Measurements from ENCODE around the gene UPB1. TPM values are rescaled to one million over a fixed set of nuclear protein-coding genes. Genes with fewer than 3 reads are reported as not detected.

Gene UPB1
- 0.44 and 0.47 TPM in 2 replicates for total RNA-seq (2014; rRNA removed; shearing (Covaris generic))

- no peaks in the 10 kb centered on the region for H3K36me3 ChIP-seq
- H3K9me3 ChIP-seq (replicated peaks) = no peaks in the 10 kb centered on the region
- H3K4me3 ChIP-seq = no peak within 1 kb of the TSS
- no peak for DNase-seq (ENCODE audit: low read depth in 1 of 2, low spot score in 2 of 2)
- no peak within 1 kb of the TSS for H3K27ac ChIP-seq
- H3K4me1 ChIP-seq (replicated peaks) = no peaks in the 10 kb centered on the region
- H3K27me3 ChIP-seq (replicated peaks) = no peaks in the 10 kb centered on the region
Observed at GRCh38 chr22:24494528-24495364, at the start of gene UPB1. Gene UPB1, plus strand, starts transcription at chr22:24495332. Its CDS starts 72 bp downstream, at chr22:24495404.

DNA sequence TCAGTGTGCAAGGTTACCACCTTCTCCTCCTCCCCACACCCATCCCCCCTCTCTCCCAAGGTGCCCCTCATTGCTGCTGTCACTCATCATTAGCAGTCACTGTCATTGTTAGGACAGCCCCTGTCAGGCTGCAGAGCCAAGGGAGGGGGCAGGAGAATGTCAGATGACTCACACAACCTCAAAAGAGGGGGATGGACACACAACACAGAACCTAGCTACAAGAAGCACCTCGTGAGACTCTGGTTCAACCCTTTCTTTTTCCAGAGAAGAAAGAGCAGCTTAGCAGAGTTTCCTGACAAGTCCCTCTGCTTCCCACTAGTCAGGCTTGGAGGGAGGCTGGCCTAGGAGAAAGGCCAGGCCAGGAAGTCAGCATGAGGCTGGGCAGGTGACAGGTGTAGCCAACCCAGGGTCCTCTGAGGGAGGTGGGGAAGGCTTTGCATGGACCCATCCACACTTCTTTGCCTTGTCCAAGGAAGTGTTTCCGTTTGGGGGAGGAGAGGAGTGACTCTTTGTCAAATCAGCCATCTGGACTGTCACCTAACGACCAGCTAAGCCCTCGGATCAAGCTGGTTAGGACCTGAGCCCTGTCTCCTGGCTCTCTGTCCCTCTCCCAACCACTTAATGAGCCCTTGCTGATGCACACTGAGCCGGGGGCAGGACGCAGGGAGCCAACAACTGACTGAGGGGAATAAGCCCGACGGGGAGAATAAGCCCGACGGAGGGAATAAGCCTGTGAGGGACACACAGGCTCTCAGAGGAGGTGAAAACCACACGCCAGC lies 49.5 kb upstream of the UPB1 start:
- Histone ChIP-seq H3K36me3 (no peaks in the 10 kb centered on the region), H3K4me1 (replicated peaks) (peaks cover 10% of the 10 kb centered on the region), H3K27me3 (replicated peaks) (no peaks in the 10 kb centered on the region), H3K27ac (no peak overlapping the region), H3K9me3 (replicated peaks) (no peaks in the 10 kb centered on the region), H3K4me3 (no peak overlapping the region)
- DNase-seq (ENCODE audit: low read depth in 1 of 2, low spot score in 2 of 2) = no peak

DNA sequence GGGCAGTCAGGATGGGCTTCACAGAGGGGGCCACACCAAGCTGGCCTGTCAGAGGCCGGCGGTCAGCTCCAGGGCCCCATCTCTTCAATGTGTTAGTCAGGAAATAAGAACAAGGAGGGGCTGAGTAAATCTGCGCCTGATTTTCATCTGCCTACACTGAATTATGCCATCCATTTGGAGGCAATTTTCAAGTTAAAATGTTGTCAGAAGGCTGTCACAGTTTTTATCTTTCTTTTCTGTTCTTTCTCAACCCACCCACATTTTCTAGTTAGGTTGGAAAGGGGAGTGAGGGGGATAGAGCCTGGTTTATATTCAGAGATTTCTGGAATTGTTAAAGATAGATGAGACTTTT lies 48.9 kb upstream of the UPB1 start:
- DNase-seq (ENCODE audit: low read depth in 1 of 2, low spot score in 2 of 2) = no peak
- Histone ChIP-seq H3K27me3 (replicated peaks) (no peaks in the 10 kb centered on the region), H3K27ac (no peak overlapping the region), H3K36me3 (no peaks in the 10 kb centered on the region), H3K4me1 (replicated peaks) (peaks cover 10% of the 10 kb centered on the region), H3K9me3 (replicated peaks) (no peaks in the 10 kb centered on the region), H3K4me3 (no peak overlapping the region)

GRCh38 chr22:24450610-24451009 lies 44.5 kb upstream of the UPB1 start:
- Histone ChIP-seq H3K27me3 (replicated peaks) (no peaks in the 10 kb centered on the region), H3K27ac (no peak overlapping the region), H3K4me1 (replicated peaks) (peaks cover 4% of the 10 kb centered on the region), H3K4me3 (no peak overlapping the region), H3K9me3 (replicated peaks) (no peaks in the 10 kb centered on the region), H3K36me3 (no peaks in the 10 kb centered on the region)
- DNase-seq (ENCODE audit: low read depth in 1 of 2, low spot score in 2 of 2) = no peak

- H3K27ac ChIP-seq = no peak overlapping the region
- no peak for DNase-seq (ENCODE audit: low read depth in 1 of 2, low spot score in 2 of 2)
- no peaks in the 10 kb centered on the region for H3K9me3 ChIP-seq (replicated peaks)
- H3K36me3 ChIP-seq = no peaks in the 10 kb centered on the region
- no peaks in the 10 kb centered on the region for H3K27me3 ChIP-seq (replicated peaks)
- no peaks in the 10 kb centered on the region for H3K4me1 ChIP-seq (replicated peaks)
- no peak overlapping the region for H3K4me3 ChIP-seq
Observed at GRCh38 chr22:24451162-24451561, 44.0 kb upstream of the UPB1 start.

GRCh38 chr22:24453853-24454252 lies 41.3 kb upstream of the UPB1 start:
- H3K4me1 ChIP-seq (replicated peaks) = no peaks in the 10 kb centered on the region
- H3K9me3 ChIP-seq (replicated peaks) = no peaks in the 10 kb centered on the region
- no peak overlapping the region for H3K4me3 ChIP-seq
- no peaks in the 10 kb centered on the region for H3K27me3 ChIP-seq (replicated peaks)
- no peaks in the 10 kb centered on the region for H3K36me3 ChIP-seq
- no peak for DNase-seq (ENCODE audit: low read depth in 1 of 2, low spot score in 2 of 2)
- H3K27ac ChIP-seq = no peak overlapping the region

GRCh38 chr22:24455039-24455438 lies 40.1 kb upstream of the UPB1 start:
- Histone ChIP-seq H3K36me3 (no peaks in the 10 kb centered on the region), H3K4me3 (no peak overlapping the region), H3K27ac (no peak overlapping the region), H3K9me3 (replicated peaks) (no peaks in the 10 kb centered on the region), H3K27me3 (replicated peaks) (no peaks in the 10 kb centered on the region), H3K4me1 (replicated peaks) (0 out of 2 replicates have a peak, but pooled peaks cover 3% of the 10 kb centered on the region)
- no peak for DNase-seq (ENCODE audit: low read depth in 1 of 2, low spot score in 2 of 2)

GRCh38 chr22:24455751-24456426 lies 39.2 kb upstream of the UPB1 start:
- H3K4me1 ChIP-seq (replicated peaks) = 0 out of 2 replicates have a peak, but pooled peaks cover 5% of the 10 kb centered on the region
- no peak overlapping the region for H3K4me3 ChIP-seq
- no peaks in the 10 kb centered on the region for H3K9me3 ChIP-seq (replicated peaks)
- H3K27me3 ChIP-seq (replicated peaks) = no peaks in the 10 kb centered on the region
- DNase-seq (ENCODE audit: low read depth in 1 of 2, low spot score in 2 of 2) = no peak
- no peak overlapping the region for H3K27ac ChIP-seq
- H3K36me3 ChIP-seq = no peaks in the 10 kb centered on the region

- Histone ChIP-seq H3K36me3 (no peaks in the 10 kb centered on the region), H3K27me3 (replicated peaks) (no peaks in the 10 kb centered on the region), H3K9me3 (replicated peaks) (no peaks in the 10 kb centered on the region), H3K27ac (no peak overlapping the region), H3K4me3 (no peak overlapping the region), H3K4me1 (replicated peaks) (0 out of 2 replicates have a peak, but pooled peaks cover 5% of the 10 kb centered on the region)
- DNase-seq (ENCODE audit: low read depth in 1 of 2, low spot score in 2 of 2) = no peak
Observed at GRCh38 chr22:24457894-24458420, 37.2 kb upstream of the UPB1 start.

GRCh38 chr22:24459911-24460310 lies 35.2 kb upstream of the UPB1 start:
- no peaks in the 10 kb centered on the region for H3K36me3 ChIP-seq
- 0 out of 2 replicates have a peak, but pooled peaks cover 5% of the 10 kb centered on the region for H3K4me1 ChIP-seq (replicated peaks)

GRCh38 chr22:24460418-24461089 lies 34.6 kb upstream of the UPB1 start:
- H3K4me1 ChIP-seq (replicated peaks) = peaks cover 10% of the 10 kb centered on the region
- H3K36me3 ChIP-seq = no peaks in the 10 kb centered on the region
- no peak overlapping the region for H3K27ac ChIP-seq
- H3K4me3 ChIP-seq = no peak overlapping the region
- DNase-seq (ENCODE audit: low read depth in 1 of 2, low spot score in 2 of 2) = no peak
- H3K27me3 ChIP-seq (replicated peaks) = no peaks in the 10 kb centered on the region
- H3K9me3 ChIP-seq (replicated peaks) = no peaks in the 10 kb centered on the region

More at GRCh38 chr22:24459911-24460310, 35.2 kb upstream of the UPB1 start:
- Histone ChIP-seq H3K27me3 (replicated peaks) (no peaks in the 10 kb centered on the region), H3K4me3 (no peak overlapping the region), H3K9me3 (replicated peaks) (no peaks in the 10 kb centered on the region), H3K27ac (no peak overlapping the region)
- no peak for DNase-seq (ENCODE audit: low read depth in 1 of 2, low spot score in 2 of 2)

- Histone ChIP-seq H3K27me3 (replicated peaks) (no peaks in the 10 kb centered on the region), H3K4me3 (no peak overlapping the region), H3K4me1 (replicated peaks) (peaks cover 32% of the 10 kb centered on the region), H3K9me3 (replicated peaks) (no peaks in the 10 kb centered on the region), H3K27ac (no peak overlapping the region), H3K36me3 (no peaks in the 10 kb centered on the region)
- DNase-seq (ENCODE audit: low read depth in 1 of 2, low spot score in 2 of 2) = no peak
Observed at GRCh38 chr22:24463071-24463760, 31.9 kb upstream of the UPB1 start.

GRCh38 chr22:24465566-24465965 lies 29.6 kb upstream of the UPB1 start:
- H3K27me3 ChIP-seq (replicated peaks) = no peaks in the 10 kb centered on the region
- H3K27ac ChIP-seq = peak overlapping the region; percentile 61
- DNase-seq (ENCODE audit: low read depth in 1 of 2, low spot score in 2 of 2) = peak in 1 of 2 experiments; percentile 31
- H3K9me3 ChIP-seq (replicated peaks) = no peaks in the 10 kb centered on the region
- no peak overlapping the region for H3K4me3 ChIP-seq
- H3K36me3 ChIP-seq = no peaks in the 10 kb centered on the region
- H3K4me1 ChIP-seq (replicated peaks) = peaks cover 27% of the 10 kb centered on the region
